HG02938 (cell line): ENCODE data around the gene GCC1.
"Not testable (repeated sequence)": the region's sequence is repeated elsewhere in the genome, so short reads cannot be mapped to it uniquely, and the experiment has no call there.

Experiments
- ATAC-seq: cut with Tn5 transposase; IDR thresholded peaks from one replicate; pipeline ENCODE4 v1.9.1; 2021; ENCODE audit warnings: mild to moderate bottlenecking, moderate library complexity; ENCODE audit not compliant: unreplicated experiment

The GCC1 gene

DNA sequence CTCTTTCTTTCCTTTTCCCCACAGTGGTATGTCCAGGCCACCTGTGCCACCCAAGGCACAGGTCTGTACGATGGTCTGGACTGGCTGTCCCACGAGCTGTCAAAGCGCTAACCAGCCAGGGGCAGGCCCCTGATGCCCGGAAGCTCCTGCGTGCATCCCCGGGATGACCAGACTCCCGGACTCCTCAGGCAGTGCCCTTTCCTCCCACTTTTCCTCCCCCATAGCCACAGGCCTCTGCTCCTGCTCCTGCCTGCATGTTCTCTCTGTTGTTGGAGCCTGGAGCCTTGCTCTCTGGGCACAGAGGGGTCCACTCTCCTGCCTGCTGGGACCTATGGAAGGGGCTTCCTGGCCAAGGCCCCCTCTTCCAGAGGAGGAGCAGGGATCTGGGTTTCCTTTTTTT is 5.8 kb upstream of the GCC1 start:
- ATAC-seq: no peak

DNA sequence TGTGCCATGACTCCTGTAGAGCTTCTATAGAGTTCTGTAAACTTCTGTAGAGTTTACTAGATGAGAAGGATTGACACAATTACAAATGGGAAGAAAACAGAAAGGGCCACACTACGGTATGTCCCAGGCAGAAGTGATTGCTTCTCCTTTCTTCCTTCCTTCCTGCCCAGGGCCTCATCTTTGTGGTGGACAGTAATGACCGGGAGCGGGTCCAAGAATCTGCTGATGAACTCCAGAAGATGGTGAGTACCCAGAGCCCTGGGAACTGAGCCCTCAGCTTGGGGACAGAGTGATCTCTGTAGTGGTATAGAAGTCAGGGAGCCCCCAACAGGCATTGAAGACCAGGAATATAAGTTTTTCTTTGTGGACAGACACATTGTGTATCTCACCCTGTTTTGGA is 4.5 kb upstream of the GCC1 start:
- no peak for ATAC-seq

DNA sequence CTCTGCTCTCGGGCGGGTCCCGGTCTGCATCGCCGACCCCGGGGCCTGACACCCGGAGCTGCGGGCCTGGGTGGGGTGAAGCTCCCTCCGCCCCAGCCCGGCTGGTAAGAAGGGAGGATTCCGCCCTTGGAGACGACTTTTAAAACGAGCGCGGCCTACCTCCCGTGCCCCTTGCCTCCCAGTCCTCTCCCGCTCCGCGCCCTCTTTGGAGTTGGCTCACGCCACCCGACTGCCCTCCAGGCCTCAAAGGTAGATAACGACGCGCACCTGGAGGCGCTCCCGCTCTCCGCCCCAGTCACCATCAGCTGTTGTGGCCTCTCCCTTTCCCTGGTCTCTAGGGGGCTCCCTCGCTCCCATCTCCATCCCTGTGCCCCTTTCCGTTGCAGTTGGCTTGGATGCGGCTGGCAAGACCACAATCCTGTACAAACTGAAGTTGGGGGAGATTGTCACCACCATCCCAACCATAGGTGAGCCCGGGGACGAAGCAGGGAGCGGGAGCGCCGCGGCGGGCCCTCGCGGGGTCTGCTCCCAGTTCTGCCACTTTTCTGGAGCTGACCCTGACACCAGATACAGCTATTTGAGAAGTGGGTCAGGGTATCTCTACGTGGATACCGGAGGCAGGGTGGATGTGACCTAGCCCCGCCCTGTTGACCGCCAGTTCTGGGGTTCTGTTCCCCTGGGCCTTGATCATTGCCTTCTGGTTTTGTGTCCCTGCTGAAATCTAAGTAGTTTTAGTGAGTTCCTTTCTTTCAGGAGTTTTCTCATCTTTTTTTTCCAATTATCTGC is 3.5 kb upstream of the GCC1 start:
- peak; percentile 7 for ATAC-seq

DNA sequence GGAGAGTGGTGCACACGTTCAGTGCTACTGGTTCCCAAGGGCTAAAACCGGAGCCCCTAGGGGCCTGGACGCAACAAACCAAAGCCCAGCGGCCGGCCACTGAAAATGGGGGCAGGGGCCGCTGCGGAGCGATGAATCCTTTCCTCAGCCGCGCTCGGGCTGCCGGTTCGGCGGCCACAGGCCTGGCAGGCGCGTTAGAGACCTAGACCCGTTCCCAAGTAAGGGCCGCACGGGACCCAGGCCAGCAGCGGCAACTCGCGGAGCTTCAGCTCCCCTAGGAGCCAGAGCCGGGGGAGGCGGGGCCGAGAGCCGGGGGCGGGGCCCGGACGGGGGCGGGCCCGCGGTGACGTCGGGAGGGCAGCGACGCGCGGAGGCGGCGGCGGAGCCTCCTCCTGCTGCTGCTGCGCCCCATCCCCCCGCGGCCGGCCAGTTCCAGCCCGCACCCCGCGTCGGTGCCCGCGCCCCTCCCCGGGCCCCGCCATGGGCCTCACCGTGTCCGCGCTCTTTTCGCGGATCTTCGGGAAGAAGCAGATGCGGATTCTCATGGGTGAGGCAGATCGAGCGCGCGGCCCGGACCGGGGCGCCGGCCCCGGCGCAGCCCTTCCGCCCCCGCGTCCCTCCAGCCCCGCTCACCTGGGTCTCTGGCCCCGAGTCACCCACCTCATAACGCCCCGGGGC is 2.8 kb upstream of the GCC1 start, which contains the start of gene ARF5:
ARF5 (plus strand) TSS at position 393 of the 678 bp plus-strand sequence; CDS start at position 481, 88 bp downstream.
- ATAC-seq: peak; percentile 68

DNA sequence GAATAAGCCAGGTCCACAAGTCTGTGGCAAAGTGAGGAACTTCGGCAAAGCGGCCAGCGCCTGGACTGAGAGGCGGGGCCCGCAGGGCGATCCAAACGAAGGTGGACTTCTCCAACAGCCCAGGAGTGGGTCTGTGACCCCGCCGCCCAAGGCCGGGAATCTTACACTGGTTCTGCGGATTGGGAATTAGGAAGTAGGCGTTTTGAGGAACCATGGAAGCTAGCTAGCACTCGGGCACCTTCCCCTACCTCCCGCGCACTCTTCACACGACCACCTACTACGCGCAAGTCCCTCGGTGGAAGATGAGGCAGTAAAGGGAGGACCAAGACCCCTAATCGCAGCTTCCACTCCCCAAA is 2.2 kb upstream of the GCC1 start:
- no peak for ATAC-seq

DNA sequence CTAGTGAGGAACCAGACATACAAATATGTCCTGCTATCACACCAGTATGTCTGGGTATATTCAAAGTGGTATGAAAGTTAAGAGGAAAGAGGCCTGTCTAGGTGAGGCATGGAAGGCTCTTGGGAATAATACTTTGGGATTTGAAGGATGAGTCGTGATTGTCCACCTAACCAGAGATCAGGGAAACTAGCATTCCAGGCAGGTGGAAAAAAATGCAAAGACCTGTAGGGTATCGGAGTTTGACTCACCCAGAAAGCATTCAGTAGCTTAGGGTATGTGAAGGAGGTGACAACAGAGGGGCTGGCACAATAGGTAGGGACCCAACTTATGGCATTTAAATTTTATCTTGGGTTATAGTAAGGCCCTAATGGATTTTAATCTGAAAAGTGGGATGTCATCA is 950 bp upstream of the GCC1 start:
- no peak for ATAC-seq

DNA sequence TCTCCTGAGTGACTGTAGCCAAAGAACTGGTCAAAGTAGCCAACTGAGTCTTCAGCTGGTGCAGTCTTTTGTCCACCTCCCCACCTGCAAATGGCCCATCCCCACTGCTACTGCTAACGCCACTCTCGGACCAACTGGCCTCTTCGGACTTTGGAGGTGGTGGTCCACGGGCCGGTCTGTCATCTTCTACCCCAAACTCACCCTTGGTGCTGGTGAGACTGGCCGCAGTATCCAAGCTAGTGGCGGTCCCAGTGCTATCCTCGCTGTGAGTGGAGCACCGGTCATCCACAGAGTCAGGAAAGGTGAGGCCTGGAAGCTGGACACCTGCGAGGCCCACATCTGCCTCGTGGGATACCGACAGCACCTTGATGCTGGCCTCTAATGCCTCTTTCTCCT is 750 bp downstream of the GCC1 start:
- ATAC-seq: no peak

DNA sequence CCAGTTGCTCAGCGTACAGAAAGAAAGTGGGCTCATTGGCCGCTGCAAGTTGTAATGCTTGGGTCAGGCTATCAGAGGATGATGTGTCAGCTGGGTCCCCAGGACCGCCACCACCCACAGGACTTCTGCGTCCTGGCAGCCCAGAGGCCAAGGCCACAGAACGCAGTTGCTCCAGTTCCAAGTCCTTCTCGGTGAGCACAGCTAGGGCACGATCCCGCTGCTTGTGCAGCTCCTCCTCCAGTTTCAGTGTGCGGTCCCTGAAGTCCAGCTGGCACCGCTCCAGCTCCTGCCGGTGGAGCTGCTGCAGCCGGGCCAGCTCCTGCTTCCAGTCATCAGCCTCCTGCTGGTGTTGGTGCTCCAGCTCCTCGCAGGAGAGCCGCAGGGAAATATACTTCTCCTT is 3.0 kb downstream of the GCC1 start:
- ATAC-seq: no peak

DNA sequence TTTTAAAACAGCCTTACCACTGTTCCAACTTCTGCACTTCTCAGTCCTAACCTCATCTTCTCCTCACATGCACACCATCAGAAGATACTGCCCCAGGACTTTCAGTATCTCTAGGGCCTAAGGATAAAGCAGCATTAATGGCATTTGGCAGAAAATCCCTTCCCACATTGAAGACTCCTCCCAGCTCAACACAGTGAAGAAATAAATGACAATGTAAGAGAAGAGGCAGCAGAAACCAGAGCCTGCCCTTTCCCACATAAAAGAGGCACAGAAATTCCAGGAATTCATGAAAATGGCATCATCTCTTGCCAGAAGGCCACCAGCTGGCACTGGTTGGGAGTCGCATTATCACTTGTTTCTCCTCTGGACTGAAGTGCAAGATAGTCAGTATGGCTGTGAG is 3.7 kb downstream of the GCC1 start:
- no peak for ATAC-seq

DNA sequence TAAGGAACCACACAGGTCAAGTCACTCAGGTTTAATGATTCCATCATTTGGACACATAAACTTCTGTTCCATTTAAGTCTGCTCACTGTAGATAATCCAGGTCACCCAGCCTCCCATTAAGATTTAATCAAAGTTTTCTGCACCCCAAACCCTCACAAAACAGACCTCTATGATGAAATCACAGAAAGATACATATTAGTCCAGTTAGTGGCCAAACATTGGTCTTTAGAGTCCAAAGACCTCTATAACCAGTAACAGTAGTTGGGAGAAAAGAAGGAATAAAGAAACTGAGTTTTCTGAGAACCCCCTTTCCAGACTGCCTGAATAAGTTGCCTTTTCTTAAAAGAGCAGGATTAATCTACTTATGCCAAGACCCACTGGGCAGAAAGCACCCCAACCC is 4.8 kb downstream of the GCC1 start:
- ATAC-seq: no peak

DNA sequence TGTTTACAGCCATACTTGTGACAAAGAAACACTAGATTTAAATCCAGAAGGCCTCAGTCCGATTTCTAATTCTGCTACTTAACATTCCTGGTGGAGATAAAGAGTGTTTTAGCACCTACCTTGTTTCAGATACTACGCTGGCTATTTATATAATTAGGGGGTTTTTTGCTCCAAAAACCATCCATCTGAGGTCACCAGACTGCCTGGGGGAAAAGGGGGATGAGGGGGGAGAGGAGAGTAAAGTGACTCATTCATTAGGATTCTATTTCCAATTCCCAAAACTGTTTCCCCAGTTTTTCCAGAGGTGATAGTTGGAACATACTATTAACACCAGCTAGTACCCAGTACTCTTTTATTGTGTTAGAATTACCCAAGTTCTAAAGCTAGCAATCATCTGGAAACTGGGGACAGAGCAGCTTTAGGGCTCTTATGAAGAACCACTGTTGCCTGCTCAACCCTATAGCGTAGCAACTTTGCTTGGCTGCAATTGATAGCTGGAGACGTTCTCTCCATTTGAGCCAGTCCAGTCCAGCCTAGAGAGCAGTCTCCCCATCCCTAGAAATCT is 6.6 kb downstream of the GCC1 start:
- no peak for ATAC-seq

DNA sequence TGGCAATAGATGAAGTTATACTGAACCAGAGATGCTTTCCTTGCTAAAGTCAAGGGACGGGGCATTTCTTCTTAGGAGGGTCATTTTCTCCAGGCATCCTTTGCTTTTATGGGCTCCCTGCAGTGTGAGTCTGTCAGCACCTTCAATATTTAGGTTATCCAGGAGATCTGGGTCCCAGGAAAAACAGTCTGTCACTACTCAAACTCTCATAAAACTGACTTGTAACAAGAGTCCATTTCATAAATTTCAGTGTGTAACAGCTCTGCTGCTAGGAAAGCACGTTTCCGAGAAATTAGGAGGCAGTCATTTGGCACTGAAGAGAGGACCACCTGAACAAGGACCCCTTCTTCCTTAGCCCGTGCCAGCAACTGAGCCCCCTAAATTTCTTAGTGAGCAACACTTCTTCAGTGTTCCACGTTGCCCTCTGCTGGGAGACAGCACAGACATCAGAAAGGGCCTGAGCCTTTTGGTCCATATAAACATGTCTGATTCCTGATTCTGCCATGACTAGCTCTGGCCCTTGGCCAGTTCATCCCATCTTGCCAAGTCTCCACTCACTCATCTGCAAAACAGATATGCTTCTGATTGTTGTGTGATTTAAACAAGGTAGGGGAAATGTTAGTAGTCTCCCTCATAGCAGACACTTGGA is 7.2 kb downstream of the GCC1 start:
- ATAC-seq: no peak

DNA sequence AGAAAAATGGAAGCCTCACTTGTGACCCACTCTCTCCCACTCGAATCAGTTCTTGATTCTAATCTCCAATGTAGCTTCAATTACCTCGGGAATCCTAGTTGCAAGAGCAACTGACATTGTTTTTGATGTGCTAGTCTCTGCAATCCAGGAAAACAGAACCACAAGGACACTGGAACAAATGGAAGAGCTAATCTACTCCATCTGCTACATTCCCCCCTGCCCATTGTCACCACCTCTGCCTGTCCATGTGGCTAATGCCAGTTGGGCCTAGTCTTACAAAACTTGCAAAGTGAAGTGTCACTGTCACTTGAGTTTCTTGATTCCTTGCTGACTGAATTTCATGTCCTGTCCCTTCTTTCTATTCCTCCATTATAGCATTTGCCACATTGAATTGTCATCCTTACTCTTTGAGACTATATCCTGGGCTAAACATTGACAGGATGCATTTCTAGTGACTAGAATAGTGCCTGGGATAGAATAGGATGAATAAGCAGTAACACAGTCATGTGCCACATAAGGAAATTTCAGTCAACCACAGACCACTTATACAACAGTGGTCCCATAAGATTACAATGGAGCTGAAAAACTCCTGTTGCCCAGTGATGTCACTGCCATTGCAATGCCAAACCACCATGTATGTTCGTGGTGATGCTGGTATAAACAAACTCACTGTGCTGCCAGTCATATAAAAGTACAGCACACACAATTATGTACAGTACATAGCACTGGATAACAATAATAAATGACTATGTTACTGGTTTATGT is 13.5 kb downstream of the GCC1 start:
- no peak for ATAC-seq

DNA sequence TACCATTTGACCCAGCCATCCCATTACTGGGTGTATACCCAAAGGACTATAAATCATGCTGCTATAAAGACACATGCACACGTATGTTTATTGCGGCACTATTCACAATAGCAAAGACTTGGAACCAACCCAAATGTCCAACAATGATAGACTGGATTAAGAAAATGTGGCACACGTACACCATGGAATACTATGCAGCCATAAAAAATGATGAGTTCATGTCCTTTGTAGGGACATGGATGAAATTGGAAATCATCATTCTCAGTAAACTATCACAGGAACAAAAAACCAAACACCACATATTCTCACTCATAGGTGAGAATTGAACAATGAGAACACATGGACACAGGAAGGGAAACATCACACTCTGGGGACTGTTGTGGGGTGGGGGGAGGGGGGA is 17.4 kb downstream of the GCC1 start:
- not testable (repeated sequence) for ATAC-seq

DNA sequence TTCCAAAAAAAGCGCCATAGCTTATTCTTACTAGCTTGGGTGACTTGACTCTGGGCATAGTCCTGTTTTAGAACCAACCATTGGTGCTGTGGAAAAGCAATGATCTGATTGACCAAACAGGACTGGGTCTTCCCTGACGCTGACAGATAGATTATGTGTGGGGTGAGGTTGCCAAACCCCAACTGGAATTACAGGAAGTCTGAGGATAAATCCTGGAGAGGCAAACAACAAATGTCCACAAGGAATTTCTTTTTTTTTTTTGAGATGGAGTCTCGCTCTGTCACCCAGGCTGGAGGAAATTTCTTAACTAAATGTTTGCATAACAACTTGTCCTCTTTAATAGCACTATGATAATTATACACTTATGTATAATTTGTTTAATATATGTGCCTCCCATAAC is 19.2 kb downstream of the GCC1 start:
- no peak for ATAC-seq

DNA sequence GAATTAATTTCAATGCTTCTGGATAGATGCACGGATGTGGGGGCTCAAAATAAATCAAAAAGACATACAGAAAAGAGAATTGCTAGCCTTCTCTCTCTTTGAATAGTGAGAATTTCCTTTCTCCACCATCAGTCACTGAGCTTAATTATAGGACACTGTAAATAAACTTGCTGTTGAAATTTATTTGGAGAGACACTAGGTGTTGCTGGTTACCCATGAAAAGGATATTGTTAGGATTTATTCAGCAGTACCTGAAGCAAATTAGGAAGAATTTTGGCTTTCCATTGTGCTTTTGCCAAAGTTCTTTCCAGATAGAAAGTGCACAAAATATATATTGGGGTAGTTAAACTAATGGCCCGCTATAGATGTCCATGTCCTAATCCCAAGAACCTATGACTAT is 27.6 kb downstream of the GCC1 start:
- no peak for ATAC-seq

DNA sequence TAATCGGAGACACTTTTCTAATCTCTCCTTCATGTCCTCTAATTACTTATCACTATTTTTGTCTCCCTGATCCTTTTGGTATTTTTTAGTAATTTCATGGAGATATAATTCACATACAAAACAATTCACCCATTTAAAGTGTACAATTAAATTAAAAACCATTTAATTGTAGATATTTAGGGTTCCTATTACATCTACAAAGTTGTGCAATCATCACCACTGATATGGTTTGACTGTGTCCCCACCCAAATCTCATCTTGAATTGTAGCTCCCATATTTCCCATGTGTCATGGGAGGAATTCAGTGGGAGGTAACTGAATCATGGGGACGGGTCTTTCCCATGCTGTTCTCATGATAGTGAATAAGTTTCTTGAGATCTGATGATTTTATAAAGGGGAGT is 29.0 kb downstream of the GCC1 start:
- ATAC-seq: no peak

DNA sequence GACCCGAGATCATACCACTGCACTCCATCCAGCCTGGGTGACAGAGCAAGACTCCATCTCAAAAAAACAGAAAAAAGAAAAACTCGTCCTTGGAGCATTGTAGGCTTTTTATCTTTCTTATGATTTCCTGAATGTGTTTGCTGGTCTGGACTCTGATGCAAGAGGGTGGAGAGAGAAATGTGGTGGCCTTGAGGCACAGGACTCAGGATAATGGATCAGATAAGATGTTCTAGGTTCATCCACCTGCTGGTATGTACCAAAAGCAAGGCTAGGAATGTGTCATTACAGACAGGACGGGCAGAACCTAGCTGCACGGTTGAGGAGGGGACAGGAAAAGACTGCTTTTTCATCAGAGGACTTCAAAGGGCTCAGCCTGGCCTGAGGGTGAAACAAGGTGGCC is 33.5 kb downstream of the GCC1 start:
- ATAC-seq: no peak

DNA sequence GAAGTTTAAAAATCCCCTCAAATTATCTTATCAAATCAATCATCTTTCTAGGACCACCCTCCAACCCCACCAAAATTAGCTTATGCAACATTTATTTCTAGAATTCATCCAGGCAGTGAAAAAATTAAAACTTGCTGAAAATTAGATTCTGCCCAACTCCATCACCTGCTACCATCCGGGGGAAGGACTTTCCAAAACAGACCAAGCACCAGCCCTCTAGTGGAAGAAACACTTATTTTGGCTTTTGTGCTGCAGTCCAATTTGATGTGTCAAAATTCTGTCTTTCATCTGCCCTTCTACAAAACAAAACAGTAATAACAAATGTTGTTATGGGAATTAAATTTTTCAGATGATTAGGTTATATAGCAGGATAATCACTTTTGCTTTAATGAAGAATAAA is 35.1 kb downstream of the GCC1 start:
- ATAC-seq: no peak

DNA sequence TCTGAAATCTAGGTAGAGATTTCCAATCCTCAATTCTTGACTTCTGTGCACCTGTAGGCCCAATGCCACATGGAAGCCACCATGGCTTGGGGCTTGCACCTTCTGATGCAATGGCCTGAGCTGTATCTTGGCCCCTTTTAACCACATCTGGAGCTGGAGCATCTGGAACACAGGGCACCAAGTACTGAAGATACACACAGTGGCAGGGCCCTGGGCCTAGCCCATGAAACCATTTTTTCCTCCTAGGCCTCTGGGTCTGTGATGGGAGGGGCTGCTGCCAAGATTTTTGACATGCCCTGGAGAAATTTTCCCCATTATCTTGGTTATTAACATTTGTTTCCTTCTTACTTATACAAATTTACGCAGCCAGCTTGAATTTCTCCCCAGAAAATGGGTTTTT is 39.1 kb downstream of the GCC1 start:
- no peak for ATAC-seq

DNA sequence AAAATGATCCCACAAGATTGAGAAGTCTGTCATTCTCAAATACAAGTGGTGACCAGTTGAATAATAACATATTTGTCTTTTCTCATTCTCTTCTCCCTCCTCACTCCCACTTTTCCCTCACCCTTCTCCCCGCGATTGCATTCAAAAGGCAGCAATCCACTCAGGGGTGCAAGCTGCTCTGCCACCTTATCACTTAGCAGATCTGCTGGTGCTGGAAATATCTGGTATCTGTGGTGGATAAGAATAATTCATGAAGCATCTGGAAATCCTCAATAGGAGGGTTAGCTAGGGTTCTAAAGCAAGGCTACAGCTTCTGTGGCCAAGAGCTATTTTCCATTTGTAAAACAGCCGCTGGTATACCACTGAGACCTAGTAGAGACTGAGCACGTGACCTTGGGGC is 43.8 kb downstream of the GCC1 start:
- no peak for ATAC-seq
